OCI-LY7 (cell line): ENCODE results near the gene PRDM5.

Source experiments
- EZH2phosphoT487 ChIP-seq: fragments of 200-600 bp; sonication (generic); IDR thresholded peaks from 2 replicates; pipeline ENCODE4 v1.6.1; 2018; ENCODE audit warnings: low read depth, borderline replicate concordance, mild to moderate bottlenecking, mixed run types, antibody characterized with exemption, low read length, moderate library complexity, mixed read lengths
- TF ChIP-seq, protein P1 (sequence below): fragments of 200-600 bp; sonication (generic); conservative IDR thresholded peaks from 2 replicates; pipeline ENCODE4 v1.5.1; 2014; ENCODE audit warnings: mild to moderate bottlenecking, antibody characterized with exemption, low read length, moderate library complexity, mixed read lengths

DNA sequence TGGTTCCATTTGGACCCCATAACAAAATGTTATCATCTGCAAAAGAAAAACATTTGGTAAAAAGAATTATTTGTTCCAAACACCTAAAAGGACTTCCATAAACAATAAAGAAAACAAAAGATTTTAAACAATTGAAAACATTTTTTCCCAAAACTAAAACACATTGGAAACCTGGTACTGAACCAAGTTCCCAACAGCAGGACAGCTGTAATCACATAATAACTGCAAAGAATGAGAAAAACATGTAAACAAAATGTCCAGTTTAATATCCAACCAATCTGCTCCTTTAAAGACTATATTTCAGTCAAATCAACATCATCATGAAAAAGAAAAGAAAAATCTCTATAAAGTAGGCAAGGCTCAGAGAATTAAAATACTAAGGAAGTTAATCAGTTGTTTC lies 36.3 kb downstream of the PRDM5 start:
- TF ChIP-seq, protein P1, sequence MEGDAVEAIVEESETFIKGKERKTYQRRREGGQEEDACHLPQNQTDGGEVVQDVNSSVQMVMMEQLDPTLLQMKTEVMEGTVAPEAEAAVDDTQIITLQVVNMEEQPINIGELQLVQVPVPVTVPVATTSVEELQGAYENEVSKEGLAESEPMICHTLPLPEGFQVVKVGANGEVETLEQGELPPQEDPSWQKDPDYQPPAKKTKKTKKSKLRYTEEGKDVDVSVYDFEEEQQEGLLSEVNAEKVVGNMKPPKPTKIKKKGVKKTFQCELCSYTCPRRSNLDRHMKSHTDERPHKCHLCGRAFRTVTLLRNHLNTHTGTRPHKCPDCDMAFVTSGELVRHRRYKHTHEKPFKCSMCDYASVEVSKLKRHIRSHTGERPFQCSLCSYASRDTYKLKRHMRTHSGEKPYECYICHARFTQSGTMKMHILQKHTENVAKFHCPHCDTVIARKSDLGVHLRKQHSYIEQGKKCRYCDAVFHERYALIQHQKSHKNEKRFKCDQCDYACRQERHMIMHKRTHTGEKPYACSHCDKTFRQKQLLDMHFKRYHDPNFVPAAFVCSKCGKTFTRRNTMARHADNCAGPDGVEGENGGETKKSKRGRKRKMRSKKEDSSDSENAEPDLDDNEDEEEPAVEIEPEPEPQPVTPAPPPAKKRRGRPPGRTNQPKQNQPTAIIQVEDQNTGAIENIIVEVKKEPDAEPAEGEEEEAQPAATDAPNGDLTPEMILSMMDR = no peak
- TF ChIP-seq EZH2phosphoT487 = no peak
